Activated CD8-positive, alpha-beta memory T cell treated with anti-CD3 and anti-CD28 coated beads, Interleukin-2, amount 50 U/mL, for 48 hours (primary cell): ENCODE data around the gene ANKRD13D.
A peak's percentile ranks its signal among the peaks of the same experiment; 100 is the strongest.

Experiments
- DNase-seq: peaks from one replicate; pipeline ENCODE4 v3.0.0-alpha.2; 2020

ANKRD13D gene

GRCh38 chr11:67275606-67276409, 13.3 kb upstream of the ANKRD13D start:
- DNase-seq: no peak

DNA sequence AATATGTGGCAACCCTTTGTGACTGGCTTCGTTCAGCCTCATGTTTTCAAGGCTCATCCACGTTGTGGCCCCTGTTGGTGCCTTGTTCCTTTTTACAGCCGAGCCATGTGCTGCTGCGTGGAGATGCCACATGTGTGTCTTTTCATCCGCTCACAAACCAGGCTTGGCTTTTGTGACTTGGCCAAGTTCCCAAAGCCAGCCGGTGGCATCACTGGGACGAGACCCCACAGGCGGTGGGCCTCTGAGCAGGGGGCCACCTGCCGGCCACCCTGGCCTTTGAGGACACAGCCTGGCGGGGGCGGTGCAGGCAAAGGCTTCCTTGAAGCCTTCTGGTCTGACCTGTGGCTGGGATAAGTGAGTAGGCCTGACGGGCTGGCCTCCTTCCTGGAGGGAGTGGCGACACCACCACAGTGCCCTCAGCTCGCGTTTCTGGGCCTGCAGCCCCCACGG, 12.3 kb upstream of the ANKRD13D start:
- DNase-seq: peak; percentile 85

DNA sequence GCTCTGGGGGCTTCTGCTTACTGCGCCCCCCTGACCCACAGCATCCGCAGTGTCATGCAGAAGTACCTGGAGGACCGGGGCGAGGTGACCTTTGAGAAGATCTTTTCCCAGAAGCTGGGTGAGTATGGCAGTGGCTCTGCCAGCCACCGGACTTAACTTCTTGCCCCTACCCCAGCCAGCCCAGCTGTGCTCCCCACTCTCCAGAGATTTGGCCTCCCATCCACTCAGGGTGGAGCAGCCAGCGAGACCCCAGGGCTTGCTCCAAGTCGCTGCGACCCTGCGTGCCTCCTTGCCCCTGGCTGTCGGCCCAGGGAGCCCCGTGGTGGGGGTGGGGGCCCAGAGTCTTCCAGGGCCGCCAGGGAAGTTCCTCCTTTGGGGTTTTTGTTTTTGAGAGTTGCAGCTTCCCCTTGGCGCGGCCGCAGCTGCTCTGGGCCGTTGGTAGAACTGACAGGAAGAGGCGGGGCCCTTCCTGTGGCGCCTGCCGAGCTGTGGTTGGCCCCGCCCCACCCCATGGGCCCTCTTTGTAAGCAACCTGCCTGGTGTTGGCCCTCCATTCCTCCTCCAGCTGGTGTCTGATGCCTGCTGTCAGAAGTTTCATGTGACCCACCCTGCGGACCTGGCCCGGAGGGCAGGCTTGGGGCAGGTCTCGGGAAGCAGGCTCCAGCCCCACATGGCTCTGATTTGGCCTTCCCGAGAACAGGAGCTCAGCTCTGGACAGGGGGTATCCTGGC, 11.7 kb upstream of the ANKRD13D start:
- peak; percentile 91 for DNase-seq

GRCh38 chr11:67278135-67278938, 10.8 kb upstream of the ANKRD13D start:
- no peak for DNase-seq

GRCh38 chr11:67278939-67279588, 10.0 kb upstream of the ANKRD13D start:
- DNase-seq: no peak

DNA sequence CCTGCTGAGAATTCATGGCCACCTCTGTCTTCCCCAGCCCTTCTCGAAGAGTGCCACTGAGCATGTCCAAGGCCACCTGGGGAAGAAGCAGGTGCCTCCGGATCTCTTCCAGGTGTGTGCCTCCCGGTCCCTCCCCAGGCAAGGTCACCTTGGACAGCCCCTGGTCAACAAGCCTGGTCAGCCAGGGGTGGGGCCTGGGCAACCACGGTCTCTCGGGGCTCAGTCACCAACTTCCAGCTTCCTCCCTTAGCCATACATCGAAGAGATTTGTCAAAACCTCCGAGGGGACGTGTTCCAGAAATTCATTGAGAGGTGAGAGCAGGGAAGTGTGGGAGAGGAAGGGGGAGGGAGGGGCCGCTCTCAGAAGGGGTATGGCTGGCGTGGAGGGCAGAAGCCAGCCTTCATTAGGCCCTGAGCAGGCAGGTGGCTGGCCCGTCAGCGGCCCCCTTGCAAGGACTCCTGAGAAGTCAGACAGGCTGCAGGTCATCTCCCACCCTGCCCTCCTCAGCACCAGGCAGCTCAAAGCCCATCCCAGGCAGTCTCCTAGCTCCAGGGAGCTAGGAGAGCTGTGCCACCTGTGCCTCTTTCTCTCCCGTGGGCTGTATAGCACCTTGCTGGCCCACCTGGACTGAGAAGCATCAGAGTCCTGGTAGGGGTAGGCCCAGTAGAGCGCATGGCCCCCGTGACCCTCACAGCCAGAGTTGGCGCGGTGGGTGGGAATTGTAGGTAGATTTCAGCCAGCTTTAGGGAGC, 9.3 kb upstream of the ANKRD13D start:
- no peak for DNase-seq

- no peak for DNase-seq
Observed at GRCh38 chr11:67280341-67280787, 8.7 kb upstream of the ANKRD13D start.

- DNase-seq: no peak
Observed at GRCh38 chr11:67280788-67281551, 8.1 kb upstream of the ANKRD13D start.

DNA sequence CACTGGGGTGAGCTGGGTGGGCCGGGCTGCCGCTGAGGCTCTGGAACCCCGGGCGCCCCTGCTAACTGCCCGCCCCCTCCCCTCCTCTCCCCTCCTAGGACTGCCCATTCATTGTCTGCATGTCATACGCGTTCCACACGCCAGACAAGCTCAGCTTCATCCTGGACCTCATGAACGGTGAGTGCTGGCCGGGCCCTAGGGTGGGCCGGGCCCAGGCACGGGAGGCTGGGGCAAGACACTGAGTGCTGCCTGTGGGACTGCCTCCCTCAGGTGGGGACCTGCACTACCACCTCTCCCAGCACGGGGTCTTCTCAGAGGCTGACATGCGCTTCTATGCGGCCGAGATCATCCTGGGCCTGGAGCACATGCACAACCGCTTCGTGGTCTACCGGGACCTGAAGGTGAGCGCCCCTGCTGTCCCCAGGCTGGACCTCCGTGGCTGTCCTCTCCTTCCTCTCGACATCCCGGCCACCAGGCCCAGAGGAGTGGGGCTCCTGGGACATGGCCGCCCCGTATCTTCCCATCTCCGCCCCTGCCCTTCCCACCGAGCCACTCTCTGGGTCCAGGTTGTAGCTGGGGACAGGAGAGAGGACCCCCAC, 7.5 kb upstream of the ANKRD13D start:
- DNase-seq: no peak

- DNase-seq: no peak
Observed at GRCh38 chr11:67282155-67282875, 6.8 kb upstream of the ANKRD13D start.

DNA sequence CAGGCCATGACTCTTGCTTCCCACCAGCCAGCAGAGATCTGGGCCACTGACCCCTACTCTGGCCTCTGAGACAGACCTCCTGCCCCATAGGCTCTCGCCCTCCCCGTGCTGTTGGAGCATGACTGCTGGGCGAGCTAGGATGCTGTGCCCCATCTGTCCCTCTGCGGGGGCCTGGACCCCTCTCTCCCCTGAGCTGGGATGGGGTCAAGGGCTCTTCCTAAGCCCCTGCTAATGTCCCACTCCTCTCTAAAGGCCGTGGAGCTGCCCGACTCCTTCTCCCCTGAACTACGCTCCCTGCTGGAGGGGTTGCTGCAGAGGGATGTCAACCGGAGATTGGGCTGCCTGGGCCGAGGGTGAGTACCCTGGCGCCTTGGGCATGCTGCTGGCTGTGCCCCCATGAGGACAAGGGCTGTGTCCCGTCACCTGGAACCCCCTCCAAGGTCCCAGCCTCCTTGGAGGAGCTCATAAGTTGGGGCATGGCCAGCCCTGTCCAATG, 6.2 kb upstream of the ANKRD13D start:
- DNase-seq: no peak

DNA sequence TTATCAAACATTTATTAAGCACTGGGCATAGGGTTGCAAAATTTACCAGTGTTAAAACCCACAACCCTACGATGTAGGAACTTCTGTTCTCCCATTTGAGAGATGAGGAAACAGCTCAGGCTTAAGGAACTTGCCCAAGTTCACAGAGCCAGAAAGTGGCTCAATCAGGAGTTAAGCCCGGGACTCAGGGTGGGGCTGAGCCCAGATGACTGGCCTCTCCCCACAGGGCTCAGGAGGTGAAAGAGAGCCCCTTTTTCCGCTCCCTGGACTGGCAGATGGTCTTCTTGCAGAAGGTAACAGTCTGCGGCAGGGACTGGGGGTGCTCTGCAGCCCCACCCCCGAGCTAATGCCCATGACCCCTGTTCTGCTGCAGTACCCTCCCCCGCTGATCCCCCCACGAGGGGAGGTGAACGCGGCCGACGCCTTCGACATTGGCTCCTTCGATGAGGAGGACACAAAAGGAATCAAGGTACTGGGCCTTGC, 5.6 kb upstream of the ANKRD13D start:
- no peak for DNase-seq

GRCh38 chr11:67284811-67285540, 4.1 kb upstream of the ANKRD13D start:
- DNase-seq: no peak

DNA sequence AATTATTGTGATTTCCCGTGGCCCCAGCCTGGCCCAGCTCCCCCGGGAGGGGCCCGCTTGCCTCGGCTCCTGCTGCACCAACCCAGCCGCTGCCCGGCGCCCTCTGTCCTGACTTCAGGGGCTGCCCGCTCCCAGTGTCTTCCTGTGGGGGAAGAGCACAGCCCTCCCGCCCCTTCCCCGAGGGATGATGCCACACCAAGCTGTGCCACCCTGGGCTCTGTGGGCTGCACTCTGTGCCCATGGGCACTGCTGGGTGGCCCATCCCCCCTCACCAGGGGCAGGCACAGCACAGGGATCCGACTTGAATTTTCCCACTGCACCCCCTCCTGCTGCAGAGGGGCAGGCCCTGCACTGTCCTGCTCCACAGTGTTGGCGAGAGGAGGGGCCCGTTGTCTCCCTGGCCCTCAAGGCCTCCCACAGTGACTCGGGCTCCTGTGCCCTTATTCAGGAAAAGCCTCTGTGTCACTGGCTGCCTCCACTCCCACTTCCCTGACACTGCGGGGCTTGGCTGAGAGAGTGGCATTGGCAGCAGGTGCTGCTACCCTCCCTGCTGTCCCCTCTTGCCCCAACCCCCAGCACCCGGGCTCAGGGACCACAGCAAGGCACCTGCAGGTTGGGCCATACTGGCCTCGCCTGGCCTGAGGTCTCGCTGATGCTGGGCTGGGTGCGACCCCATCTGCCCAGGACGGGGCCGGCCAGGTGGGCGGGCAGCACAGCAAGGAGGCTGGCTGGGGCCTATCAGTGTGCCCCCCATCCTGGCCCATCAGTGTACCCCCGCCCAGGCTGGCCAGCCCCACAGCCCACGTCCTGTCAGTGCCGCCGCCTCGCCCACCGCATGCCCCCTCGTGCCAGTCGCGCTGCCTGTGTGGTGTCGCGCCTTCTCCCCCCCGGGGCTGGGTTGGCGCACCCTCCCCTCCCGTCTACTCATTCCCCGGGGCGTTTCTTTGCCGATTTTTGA, 3.3 kb upstream of the ANKRD13D start:
- DNase-seq: no peak

- DNase-seq: no peak
Observed at GRCh38 chr11:67286621-67287333, 2.3 kb upstream of the ANKRD13D start.

DNA sequence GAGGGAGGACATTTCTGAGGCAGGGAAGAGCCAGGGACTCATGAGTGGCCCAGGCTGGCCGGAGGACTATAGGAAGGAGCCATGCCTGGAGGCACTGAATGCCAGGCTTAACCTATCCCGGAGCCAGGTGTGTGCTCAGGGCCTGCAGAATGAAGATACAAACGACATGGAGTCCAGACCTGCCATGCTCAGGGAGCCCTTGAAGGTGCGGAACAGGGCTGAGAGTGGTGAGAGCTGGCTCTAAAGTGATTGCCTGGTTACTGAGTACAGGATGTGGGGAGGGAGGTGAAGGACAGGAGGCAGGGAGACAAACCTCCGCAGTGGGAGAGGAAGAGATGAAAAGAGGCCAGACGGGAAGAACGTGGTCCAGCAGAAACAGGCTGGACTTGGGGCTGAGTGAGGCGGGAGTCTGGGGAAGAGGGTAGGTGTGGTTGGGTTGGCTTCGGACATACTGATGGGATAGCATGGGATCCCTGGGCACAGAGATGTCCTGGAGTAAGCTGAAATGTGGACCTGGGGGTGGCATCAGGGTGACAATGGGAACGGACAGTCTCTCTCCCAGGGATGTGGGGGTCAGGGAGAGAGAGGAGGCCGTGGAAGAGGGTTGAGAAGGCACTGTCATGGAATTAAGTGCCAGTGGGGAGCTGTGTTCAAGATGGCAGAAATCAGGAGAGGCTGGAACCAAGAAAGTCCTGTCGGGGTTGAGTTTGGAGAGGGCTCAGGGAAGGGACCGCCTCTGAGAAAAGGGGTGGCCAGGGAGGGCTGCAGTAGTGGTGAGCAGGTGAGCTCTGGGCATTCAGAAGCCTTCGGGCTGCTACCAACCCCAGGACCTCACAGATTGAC, 1.5 kb upstream of the ANKRD13D start:
- DNase-seq: no peak
